Gastrocnemius medialis (tissue), 4 donors: ENCODE results near the gene TRPM4. TPM values are rescaled to one million over a fixed set of nuclear protein-coding genes. Genes with fewer than 3 reads are reported as not detected.

Experiments used
- ATAC-seq, 2 donors: fragments of 150-250 bp; one replicate each; pipeline ENCODE4 v1.9.1; 2016
- DNase-seq, 2 donors: peaks; one replicate each; pipeline ENCODE4 v3.0.0-alpha.2; 2019
- H3K27ac ChIP-seq, 4 donors: fragments of 200-600 bp; sonication (generic); 1 replicate in 1 of 4; 2 replicates in 3 of 4; pipeline ENCODE4 v1.5.1; 2016 to 2018; ENCODE audit warnings: mild to moderate bottlenecking in 2 of 4, moderate library complexity in 1 of 4
- H3K27me3 ChIP-seq, 3 donors: fragments of 200-600 bp; sonication (generic) in 2 of 3; 1 replicate in 1 of 3; 2 replicates in 2 of 3; pipeline versions ENCODE4 v1.5.1 to v1.6.0; 2016 to 2019; ENCODE audit warnings: mild to moderate bottlenecking in 1 of 3, moderate library complexity in 1 of 3
- H3K36me3 ChIP-seq, 2 donors: fragments of 200-600 bp; sonication (generic) in 1 of 2; one replicate each; pipeline ENCODE4 v1.5.1; 2017 to 2018
- H3K4me1 ChIP-seq, 2 donors: fragments of 200-600 bp; sonication (generic) in 1 of 2; one replicate each; pipeline ENCODE4 v1.5.1; 2016 to 2017; ENCODE audit warnings: mild to moderate bottlenecking in 2 of 2
- H3K4me3 ChIP-seq, 4 donors: fragments of 200-600 bp; sonication (generic) in 3 of 4; 1 replicate in 1 of 4; 2 replicates in 3 of 4; pipeline ENCODE4 v1.5.1; 2016 to 2019; ENCODE audit warnings: mild to moderate bottlenecking in 2 of 4
- H3K9me3 ChIP-seq, 3 donors: fragments of 200-600 bp; sonication (generic) in 2 of 3; 1 replicate in 1 of 3; 2 replicates in 2 of 3; pipeline ENCODE4 v1.5.1; 2016 to 2019
- CTCF ChIP-seq, 5 experiments: fragments of 450-650 bp in 3 of 5; fragments of 200-600 bp in 2 of 5; sonication (generic) in 2 of 5; IDR thresholded peaks in 4 of 5; conservative IDR thresholded peaks in 1 of 5; 1 replicate in 4 of 5; 2 replicates in 1 of 5; pipeline ENCODE4 v1.5.1; 2016 to 2019; ENCODE audit warnings: antibody characterized with exemption in 5 of 5, mild to moderate bottlenecking in 3 of 5, moderate library complexity in 3 of 5
- POLR2A ChIP-seq, 2 donors: fragments of 450-650 bp; IDR thresholded peaks; one replicate each; pipeline ENCODE4 v1.6.1; 2017; ENCODE audit warnings: antibody characterized with exemption in 2 of 2, mild to moderate bottlenecking in 2 of 2, moderate library complexity in 2 of 2
- in situ Hi-C, 4 donors: fragments of 200-750 bp; cut with MboI; loops; one replicate each; pipeline versions ENCODE4 v1.15.0 to v1.8.0; 2017; ENCODE audit warnings: low sequenced_read_pairs in 4 of 4
- intact Hi-C: fragments of 100-400 bp; cut with DNase I; formaldehyde crosslinking; loops from one replicate; pipeline ENCODE4 v1.15.1; 2023; ENCODE audit warnings: low total_unique reads
- total RNA-seq, 4 donors: library from RNA; depleted of rRNA; stranded (reverse); fragments of >200 nt; gene quantifications; one replicate each; pipeline versions ENCODE4 v1.1.0 to v1.2.3, GENCODE V29; 2016

TRPM4 gene
- total RNA-seq, 4 donors from 2014 or later, result 10.4 to 11.5 (median 11.3) TPM

GRCh38 chr19:49182848-49183375 is 25.3 kb downstream of the TRPM4 start:
- Histone ChIP-seq H3K9me3 (no peaks in the 10 kb centered on the region), H3K27me3 (no peaks in the 10 kb centered on the region), H3K36me3 (peaks cover 0 to 44% of the 10 kb centered on the region in 2 donors), H3K27ac (no peak overlapping the region), H3K4me1 (no peaks in the 10 kb centered on the region), H3K4me3 (no peak overlapping the region)
- intact Hi-C loops, result no loop called here
- no peak for ATAC-seq
- no peak for DNase-seq
- in situ Hi-C loops, result no loop called here
- TF ChIP-seq POLR2A (IDR thresholded peaks at IDR 0.05) (no peak), CTCF (IDR thresholded peaks at IDR 0.05 in 4 of 5, conservative IDR thresholded peaks at IDR 0.05 in 1 of 5) (no peak)

GRCh38 chr19:49186108-49186507 is 28.5 kb downstream of the TRPM4 start:
- intact Hi-C loops (no loop called here), in situ Hi-C loops (no loop called here)
- Histone ChIP-seq H3K27me3 (no peaks in the 10 kb centered on the region), H3K4me3 (no peak overlapping the region), H3K36me3 (peaks cover 0 to 71% of the 10 kb centered on the region in 2 donors), H3K4me1 (no peaks in the 10 kb centered on the region), H3K9me3 (no peaks in the 10 kb centered on the region), H3K27ac (no peak overlapping the region)
- DNase-seq, result no peak
- no peak for ATAC-seq
- no peak for TF ChIP-seq POLR2A (IDR thresholded peaks at IDR 0.05)
- TF ChIP-seq CTCF (IDR thresholded peaks at IDR 0.05 in 4 of 5, conservative IDR thresholded peaks at IDR 0.05 in 1 of 5), result no peak

GRCh38 chr19:49188626-49189200 is 31.1 kb downstream of the TRPM4 start:
- no peak for TF ChIP-seq CTCF (IDR thresholded peaks at IDR 0.05 in 4 of 5, conservative IDR thresholded peaks at IDR 0.05 in 1 of 5)
- TF ChIP-seq POLR2A (IDR thresholded peaks at IDR 0.05), result no peak
- Histone ChIP-seq H3K27ac (peak overlapping the region in 1 of 4 donors; percentile 33), H3K9me3 (no peaks in the 10 kb centered on the region), H3K4me1 (no peaks in the 10 kb centered on the region), H3K36me3 (peaks cover 0 to 78% of the 10 kb centered on the region in 2 donors), H3K27me3 (no peaks in the 10 kb centered on the region), H3K4me3 (no peak overlapping the region)
- no peak for DNase-seq
- intact Hi-C loops (no loop called here), in situ Hi-C loops (no loop called here)
- ATAC-seq, result no peak

GRCh38 chr19:49189259-49189658 is 31.7 kb downstream of the TRPM4 start:
- Histone ChIP-seq H3K27me3 (no peaks in the 10 kb centered on the region), H3K4me3 (no peak overlapping the region), H3K36me3 (peaks cover 0 to 78% of the 10 kb centered on the region in 2 donors), H3K9me3 (no peaks in the 10 kb centered on the region), H3K4me1 (no peaks in the 10 kb centered on the region), H3K27ac (peak overlapping the region in 2 of 4 donors; percentile 24 to 33)
- TF ChIP-seq CTCF (IDR thresholded peaks at IDR 0.05 in 4 of 5, conservative IDR thresholded peaks at IDR 0.05 in 1 of 5), result no peak
- TF ChIP-seq POLR2A (IDR thresholded peaks at IDR 0.05), result no peak
- no peak for ATAC-seq
- intact Hi-C loops, result no loop called here
- in situ Hi-C loops, result no loop called here
- no peak for DNase-seq

GRCh38 chr19:49190781-49191180 is 33.2 kb downstream of the TRPM4 start:
- no peak for TF ChIP-seq CTCF (IDR thresholded peaks at IDR 0.05 in 4 of 5, conservative IDR thresholded peaks at IDR 0.05 in 1 of 5)
- no peak for TF ChIP-seq POLR2A (IDR thresholded peaks at IDR 0.05)
- H3K36me3 ChIP-seq, result peaks cover 0 to 68% of the 10 kb centered on the region in 2 donors
- H3K9me3 ChIP-seq, result no peaks in the 10 kb centered on the region
- no peak overlapping the region for H3K4me3 ChIP-seq
- DNase-seq (no peak), ATAC-seq (no peak)
- in situ Hi-C loops (no loop called here), intact Hi-C loops (no loop called here)
- H3K27me3 ChIP-seq, result no peaks in the 10 kb centered on the region
- H3K27ac ChIP-seq, result no peak overlapping the region
- no peaks in the 10 kb centered on the region for H3K4me1 ChIP-seq
